ENCODE measurements around the gene CCDC187. TPM values are rescaled to one million over a fixed set of nuclear protein-coding genes. Genes with fewer than 3 reads are reported as not detected.
"Not testable (repeated sequence)": the region's sequence is repeated elsewhere in the genome, so short reads cannot be mapped to it uniquely, and the experiment has no call there.

CCDC187 gene
- 1 to 10 TPM in 1 of 8 experiments, under 1 TPM in 7; 0.07 to 1.2 (median 0.19) TPM for total RNA-seq

DNA sequence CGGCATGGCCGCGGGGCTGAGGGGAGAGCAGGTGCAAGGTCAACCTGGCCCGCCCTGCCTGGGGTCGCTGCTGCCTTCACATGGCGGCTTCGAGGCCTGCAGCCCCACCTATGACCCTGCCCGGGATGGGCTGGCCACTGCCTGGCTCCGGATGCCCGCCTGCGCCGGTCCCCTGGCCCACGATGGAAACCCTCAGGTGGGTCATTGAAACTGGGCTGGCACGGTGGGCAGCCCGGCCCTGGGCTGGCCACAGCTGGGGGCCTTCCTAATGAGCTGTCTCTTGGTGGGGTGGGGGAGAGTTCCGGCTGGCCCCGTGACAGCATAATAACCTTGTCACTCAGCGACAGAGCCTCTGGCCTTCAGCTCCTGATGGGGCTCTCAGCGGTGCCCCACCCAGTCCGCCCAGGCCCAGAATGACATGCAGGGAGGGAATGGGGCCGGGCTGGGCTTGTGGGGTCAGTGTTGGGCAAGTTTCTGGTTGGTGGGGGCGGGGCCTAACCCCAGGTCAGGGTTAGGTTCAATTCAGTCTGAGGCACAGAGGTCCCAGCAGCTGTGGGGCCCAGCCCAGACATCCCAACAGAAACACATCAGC, at the start of gene CCDC187:
TSS of gene CCDC187 (minus strand) at position 270 of the 592 bp plus-strand sequence. CDS start at position 6, 264 bp downstream.
- Histone ChIP-seq H3K4me3 (no peak within 1 kb of the TSS), H3K4me1 (replicated peaks in 1 of 2) (peaks cover 27 to 29% of the 10 kb centered on the region in 2 donors), H3K27ac (no peak within 1 kb of the TSS)
- in situ Hi-C loops (cut with MboI; ENCODE audit: low pct_unique_long_range_greater_than_20kb in 2 of 9, low sequenced_read_pairs in 9 of 9, unreplicated experiment in 9 of 9) = no loop called here
- peak in 2 of 8 experiments; percentile 6 to 23 for ATAC-seq (replicated peaks in 6 of 8)
- WGBS, 10 experiments = 0 to 89% (median 20%) methylated on average over 1 to 8 of the region's 22 CpGs; no CpG with 5 or more reads in 7 of the 10 experiments

DNA sequence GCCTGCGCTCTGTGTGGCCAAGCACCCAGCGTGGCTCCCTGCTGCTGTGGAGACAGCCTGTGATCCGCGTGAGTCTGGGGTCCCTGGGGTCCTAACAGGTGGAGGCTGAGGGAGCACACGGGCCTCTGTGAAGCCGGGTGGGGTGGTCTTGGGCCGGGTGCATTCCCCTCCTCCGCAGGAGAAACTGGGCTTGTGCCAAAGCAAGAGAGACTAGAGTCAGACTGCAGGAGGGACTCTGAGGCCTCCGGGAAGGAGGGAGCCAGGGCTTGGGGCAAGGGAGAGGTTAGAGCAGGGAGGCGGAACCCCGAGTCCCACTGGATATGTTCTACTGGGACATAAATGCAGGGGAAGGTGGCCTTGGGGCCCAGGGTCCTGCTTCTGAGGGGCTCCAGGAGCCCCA, 49.2 kb upstream of the CCDC187 start:
- 60 to 100% (median 95%) methylated on average over 1 to 2 of the region's 11 CpGs; no CpG with 5 or more reads in 6 of the 10 experiments for WGBS, 10 experiments
- no peak for ATAC-seq (replicated peaks in 6 of 8)
- in situ Hi-C loops (cut with MboI; ENCODE audit: low pct_unique_long_range_greater_than_20kb in 2 of 9, low sequenced_read_pairs in 9 of 9, unreplicated experiment in 9 of 9) = no loop called here
- no peak overlapping the region for H3K27ac ChIP-seq
- H3K4me3 ChIP-seq = no peak overlapping the region
- peaks cover 2 to 8% of the 10 kb centered on the region in 2 donors for H3K4me1 ChIP-seq (replicated peaks in 1 of 2)

DNA sequence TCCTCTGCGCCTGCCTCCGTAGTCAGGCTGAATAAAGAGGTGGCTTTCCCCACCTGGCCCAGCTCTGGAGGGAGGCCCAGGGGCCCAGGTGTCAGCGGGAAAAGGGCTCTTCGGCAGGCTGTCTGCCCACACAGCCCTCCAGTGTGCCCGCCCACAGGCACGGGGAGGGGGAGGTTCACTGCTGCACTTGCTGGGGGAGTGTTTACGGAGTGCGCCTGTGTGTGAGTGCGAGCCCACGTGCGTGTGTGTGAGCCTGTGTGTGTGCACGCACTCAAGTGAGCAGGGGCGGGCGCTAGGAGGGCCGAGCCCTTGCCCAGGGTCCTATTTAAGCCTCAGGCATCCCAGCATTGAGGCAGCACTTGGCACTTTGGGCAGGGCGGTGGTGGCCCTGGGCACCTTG, 48.8 kb upstream of the CCDC187 start:
- in situ Hi-C loops (cut with MboI; ENCODE audit: low pct_unique_long_range_greater_than_20kb in 2 of 9, low sequenced_read_pairs in 9 of 9, unreplicated experiment in 9 of 9) = no loop called here
- WGBS, 10 experiments = 60 to 91% (median 88%) methylated on average over 1 to 9 of the region's 16 CpGs; no CpG with 5 or more reads in 5 of the 10 experiments
- Histone ChIP-seq H3K4me3 (no peak overlapping the region), H3K4me1 (replicated peaks in 1 of 2) (peaks cover 2 to 8% of the 10 kb centered on the region in 2 donors), H3K27ac (no peak overlapping the region)
- ATAC-seq (replicated peaks in 6 of 8) = peak in 2 of 8 experiments; percentile 2 to 9

DNA sequence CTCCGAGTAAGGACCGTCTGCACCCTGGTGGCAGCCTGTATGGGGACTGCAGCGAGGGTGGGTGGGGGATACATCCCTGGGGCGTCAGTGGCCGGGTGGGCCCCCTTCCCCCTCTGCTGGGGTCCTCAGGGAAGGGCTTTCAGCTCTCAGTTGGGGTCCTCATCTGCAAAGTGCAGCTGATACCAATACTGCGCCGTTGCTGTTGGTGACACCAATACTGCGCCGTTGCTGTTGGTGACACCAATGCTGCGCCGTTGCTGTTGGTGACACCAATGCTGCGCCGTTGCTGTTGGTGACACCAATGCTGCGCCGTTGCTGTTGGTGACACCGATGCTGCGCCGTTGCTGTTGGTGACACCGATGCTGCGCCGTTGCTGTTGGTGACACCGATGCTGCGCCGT, 48.0 kb upstream of the CCDC187 start:
- H3K4me3 ChIP-seq; H3K27ac ChIP-seq; ATAC-seq (replicated peaks in 6 of 8); H3K4me1 ChIP-seq (replicated peaks in 1 of 2); in situ Hi-C loops (cut with MboI; ENCODE audit: low pct_unique_long_range_greater_than_20kb in 2 of 9, low sequenced_read_pairs in 9 of 9, unreplicated experiment in 9 of 9): not testable (repeated sequence)
- WGBS, 10 experiments = no CpG with 5 or more reads among the region's 24 CpGs

DNA sequence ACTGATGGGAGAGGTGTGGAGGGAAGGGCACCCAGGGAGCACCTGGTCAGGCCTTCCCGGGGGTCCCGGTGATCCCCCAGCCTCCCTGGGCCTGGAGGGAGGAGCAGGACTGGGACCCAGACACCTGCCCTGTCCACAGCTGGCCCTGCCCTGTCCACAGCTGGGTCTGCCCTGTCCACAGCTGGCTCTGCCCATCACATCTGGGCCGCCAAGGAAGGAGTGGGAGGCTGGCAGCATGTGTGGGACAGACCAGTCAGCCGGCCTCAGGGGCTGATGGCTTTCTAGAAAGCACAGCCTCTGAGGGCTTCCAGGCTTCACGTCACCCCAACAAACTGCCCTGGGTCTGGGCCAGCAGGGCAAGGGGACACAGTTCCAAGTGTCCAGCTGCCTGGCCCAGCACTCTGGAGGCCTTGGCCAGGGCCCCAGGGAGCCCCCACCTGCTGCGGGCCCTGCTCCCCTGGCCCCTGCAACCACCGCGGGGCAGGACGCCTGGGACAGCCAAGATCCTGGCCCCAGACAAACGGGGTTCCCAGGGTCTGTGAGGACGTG, 47.4 kb upstream of the CCDC187 start:
- no peak overlapping the region for H3K27ac ChIP-seq
- in situ Hi-C loops (cut with MboI; ENCODE audit: low pct_unique_long_range_greater_than_20kb in 2 of 9, low sequenced_read_pairs in 9 of 9, unreplicated experiment in 9 of 9) = no loop called here
- peaks cover 7 to 14% of the 10 kb centered on the region in 2 donors for H3K4me1 ChIP-seq (replicated peaks in 1 of 2)
- no peak overlapping the region for H3K4me3 ChIP-seq
- no CpG with 5 or more reads among the region's 11 CpGs for WGBS, 10 experiments
- no peak for ATAC-seq (replicated peaks in 6 of 8)

DNA sequence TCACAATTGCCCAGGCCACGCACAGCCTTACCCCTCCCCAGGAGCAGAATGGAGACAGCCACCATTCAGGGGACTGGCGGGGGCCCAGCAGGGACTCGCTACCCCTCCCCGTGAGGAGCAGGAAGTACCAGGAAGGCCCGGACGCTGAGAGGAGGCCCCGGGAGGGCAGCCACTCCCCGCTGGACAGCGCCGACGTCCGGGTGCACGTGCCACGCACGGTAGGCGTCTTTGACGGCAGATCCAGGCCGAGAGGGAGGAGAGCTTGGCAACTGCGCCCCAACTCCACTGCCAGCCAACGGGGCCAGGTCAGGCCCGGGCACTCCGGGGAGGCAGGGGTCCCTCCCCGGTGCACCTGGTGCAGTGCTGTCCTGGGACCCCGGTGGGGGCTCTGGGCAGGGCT, 45.7 kb upstream of the CCDC187 start:
- Histone ChIP-seq H3K4me1 (replicated peaks in 1 of 2) (peaks cover 16 to 23% of the 10 kb centered on the region in 2 donors), H3K27ac (no peak overlapping the region), H3K4me3 (no peak overlapping the region)
- ATAC-seq (replicated peaks in 6 of 8) = no peak
- WGBS, 10 experiments = 87 to 93% methylated on average over 5 to 6 of the region's 24 CpGs; no CpG with 5 or more reads in 8 of the 10 experiments
- in situ Hi-C loops (cut with MboI; ENCODE audit: low pct_unique_long_range_greater_than_20kb in 2 of 9, low sequenced_read_pairs in 9 of 9, unreplicated experiment in 9 of 9) = no loop called here

DNA sequence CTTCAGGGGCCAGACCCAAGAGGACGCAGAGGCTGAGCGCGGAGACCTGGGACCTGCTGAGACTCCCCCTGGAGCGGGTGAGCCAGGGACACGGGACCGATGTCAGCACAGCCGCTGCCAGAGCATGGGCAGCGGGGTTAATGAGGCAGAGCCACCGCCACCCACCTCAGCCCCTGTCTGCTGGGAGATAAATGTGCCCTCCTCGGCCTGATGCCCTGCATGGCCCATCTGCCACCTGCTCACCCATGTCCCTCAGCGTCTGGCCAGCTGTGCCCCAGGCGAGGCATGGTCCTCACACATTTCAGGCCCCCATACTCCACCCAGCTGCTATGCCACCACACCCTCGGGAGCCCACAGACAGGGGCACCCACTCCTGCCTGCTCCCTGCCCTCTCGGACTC, 44.8 kb upstream of the CCDC187 start:
- in situ Hi-C loops (cut with MboI; ENCODE audit: low pct_unique_long_range_greater_than_20kb in 2 of 9, low sequenced_read_pairs in 9 of 9, unreplicated experiment in 9 of 9) = no loop called here
- no peak for ATAC-seq (replicated peaks in 6 of 8)
- 40 to 80% (median 70%) methylated on average over 1 to 2 of the region's 14 CpGs; no CpG with 5 or more reads in 7 of the 10 experiments for WGBS, 10 experiments

DNA sequence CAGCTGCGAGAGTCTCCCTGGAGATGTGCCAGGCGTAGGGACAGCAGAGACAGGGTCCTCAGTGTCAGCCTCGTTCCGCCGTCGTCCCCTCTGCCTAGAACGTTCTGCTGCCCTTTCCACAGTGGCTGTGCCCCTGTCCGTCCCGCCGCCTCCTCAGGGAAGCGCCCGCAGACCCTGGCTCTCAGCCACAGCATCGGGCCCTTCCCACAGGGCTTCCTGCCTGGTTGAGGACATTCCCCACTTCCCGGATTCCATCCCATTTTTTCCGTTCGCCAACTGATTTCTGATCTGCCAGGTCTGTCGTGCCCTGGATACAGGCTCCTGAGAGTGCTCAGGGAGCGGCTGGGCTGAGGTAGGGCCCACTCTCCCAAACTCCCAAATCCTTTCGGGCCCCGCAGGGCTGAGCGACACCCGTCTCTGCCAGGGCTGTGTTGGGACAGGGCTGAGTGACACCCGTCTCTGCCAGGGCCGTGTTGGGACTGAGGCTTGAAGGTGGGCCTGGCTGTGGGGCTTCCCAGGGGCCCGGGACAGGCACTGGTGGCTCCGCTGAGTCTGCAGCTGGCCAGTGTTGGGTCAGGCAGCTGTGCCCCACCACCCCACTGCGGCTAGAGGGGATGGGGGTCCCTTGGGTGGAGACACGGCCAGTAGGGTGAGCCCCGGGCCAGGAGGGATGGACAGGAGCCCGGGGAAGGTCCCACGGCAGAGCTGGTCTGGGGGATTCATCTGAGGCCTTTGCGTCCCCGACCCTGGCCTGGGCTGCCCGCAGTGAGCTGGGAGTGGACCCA, 43.8 kb upstream of the CCDC187 start:
- ATAC-seq (replicated peaks in 6 of 8) = no peak
- 40 to 100% (median 94%) methylated on average over 1 to 7 of the region's 34 CpGs; no CpG with 5 or more reads in 2 of the 10 experiments for WGBS, 10 experiments
- H3K4me3 ChIP-seq = no peak overlapping the region
- in situ Hi-C loops (cut with MboI; ENCODE audit: low pct_unique_long_range_greater_than_20kb in 2 of 9, low sequenced_read_pairs in 9 of 9, unreplicated experiment in 9 of 9) = no loop called here
- peaks cover 22 to 26% of the 10 kb centered on the region in 2 donors for H3K4me1 ChIP-seq (replicated peaks in 1 of 2)
- no peak overlapping the region for H3K27ac ChIP-seq

More for the DNA sequence above, 44.8 kb upstream of the CCDC187 start:
- Histone ChIP-seq H3K4me3 (no peak overlapping the region), H3K4me1 (replicated peaks in 1 of 2) (peaks cover 14 to 18% of the 10 kb centered on the region in 2 donors), H3K27ac (no peak overlapping the region)

DNA sequence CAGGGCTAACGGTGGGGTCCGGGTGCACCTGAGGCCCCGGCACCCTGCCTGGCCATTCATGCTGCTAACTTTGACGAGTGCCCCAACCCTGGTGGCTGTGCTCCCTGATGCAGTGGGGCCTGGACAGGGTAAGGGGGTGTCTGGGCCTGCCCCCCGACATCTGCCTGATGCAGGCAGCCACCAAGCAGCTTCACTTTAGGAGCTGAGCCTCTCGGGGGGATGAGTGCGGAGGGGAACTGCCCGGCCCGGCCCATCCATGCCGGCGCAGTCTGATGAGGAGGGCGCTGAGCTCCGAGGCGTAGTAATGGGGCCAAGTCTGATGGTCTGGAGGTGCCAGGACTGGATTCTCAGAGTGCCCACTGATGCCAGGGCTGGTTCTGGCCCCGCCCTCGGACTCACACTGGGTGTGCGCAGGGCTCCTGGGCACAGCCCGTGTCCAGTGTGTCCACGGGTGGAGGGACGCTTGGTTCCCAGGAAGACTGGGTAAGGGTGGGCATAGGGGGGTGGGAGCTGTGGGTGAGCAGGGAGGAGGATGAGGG, 43.1 kb upstream of the CCDC187 start:
- 48 to 93% (median 90%) methylated on average over 2 to 6 of the region's 20 CpGs; no CpG with 5 or more reads in 6 of the 10 experiments for WGBS, 10 experiments

DNA sequence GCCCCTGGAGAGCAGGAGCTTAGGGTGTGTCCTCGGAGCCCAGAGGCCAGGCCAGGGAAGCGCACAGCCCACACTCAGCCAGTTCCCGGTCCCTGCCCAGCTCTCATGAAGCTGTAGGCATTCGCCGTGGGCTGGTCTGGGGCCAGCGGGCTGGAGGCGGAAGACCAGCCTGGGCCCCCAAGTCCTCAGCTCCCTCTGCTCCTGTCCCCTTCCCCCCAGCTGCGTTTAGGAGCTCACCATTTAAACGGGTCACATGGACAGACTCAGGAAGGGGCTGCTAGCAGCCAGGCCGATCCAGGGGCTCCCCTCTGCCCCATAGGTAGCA, 42.2 kb upstream of the CCDC187 start:
- no peak overlapping the region for H3K4me3 ChIP-seq
- in situ Hi-C loops (cut with MboI; ENCODE audit: low pct_unique_long_range_greater_than_20kb in 2 of 9, low sequenced_read_pairs in 9 of 9, unreplicated experiment in 9 of 9) = no loop called here
- WGBS, 10 experiments = 33 to 100% (median 70%) methylated on average over 1 to 6 of the region's 10 CpGs; no CpG with 5 or more reads in 7 of the 10 experiments
- peak in 1 of 8 experiments; percentile 62 for ATAC-seq (replicated peaks in 6 of 8)
- H3K27ac ChIP-seq = peak overlapping the region in 1 of 2 donors; percentile 50
- peaks cover 32 to 36% of the 10 kb centered on the region in 2 donors for H3K4me1 ChIP-seq (replicated peaks in 1 of 2)

More for the DNA sequence above, 43.1 kb upstream of the CCDC187 start:
- H3K27ac ChIP-seq = no peak overlapping the region
- no peak overlapping the region for H3K4me3 ChIP-seq
- in situ Hi-C loops (cut with MboI; ENCODE audit: low pct_unique_long_range_greater_than_20kb in 2 of 9, low sequenced_read_pairs in 9 of 9, unreplicated experiment in 9 of 9) = no loop called here
- H3K4me1 ChIP-seq (replicated peaks in 1 of 2) = peaks cover 28 to 32% of the 10 kb centered on the region in 2 donors
- ATAC-seq (replicated peaks in 6 of 8) = no peak

DNA sequence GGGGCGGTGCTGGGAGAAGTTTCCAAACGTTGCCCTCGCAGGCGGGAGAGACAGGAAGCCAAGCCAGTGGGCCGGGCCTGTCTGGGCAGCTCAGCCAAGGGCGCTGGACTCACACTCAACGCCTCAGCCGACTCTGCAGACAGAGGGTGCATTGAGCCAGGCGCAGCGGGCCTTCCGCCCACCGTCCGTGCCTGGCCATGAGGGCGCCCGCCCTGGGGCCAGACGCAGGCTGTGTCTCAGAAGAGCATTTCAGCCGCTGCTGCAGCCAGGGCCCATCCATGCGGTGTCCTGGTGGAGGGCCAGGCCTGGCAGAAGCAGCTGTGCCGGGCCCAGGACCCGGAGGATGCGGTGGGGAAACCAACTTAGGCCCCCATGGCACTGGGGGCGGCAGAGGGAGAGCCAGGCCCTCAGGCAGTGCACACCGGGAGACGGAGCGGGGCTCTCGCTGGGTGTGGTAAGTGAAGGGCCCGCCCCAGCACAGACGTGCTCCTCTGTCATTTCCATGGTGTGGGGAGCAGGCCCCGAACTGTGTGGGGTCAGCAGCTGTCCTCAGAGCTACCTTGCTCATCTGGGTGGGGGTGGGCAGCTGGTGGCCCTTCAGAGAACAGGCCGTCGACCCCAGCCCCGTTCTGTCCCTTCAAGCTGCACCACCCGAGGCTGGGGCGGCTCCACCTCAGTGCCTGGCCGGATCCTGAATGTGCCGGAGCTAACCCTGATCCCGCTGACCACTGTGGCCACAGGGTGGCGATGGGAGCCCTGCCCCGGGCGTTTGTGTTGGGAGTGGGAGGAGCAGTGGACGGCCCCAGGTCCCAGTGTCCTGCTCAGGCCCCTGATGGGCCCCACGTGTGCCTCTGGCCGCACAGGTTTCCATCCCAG, 41.6 kb upstream of the CCDC187 start:
- Histone ChIP-seq H3K4me3 (no peak overlapping the region), H3K4me1 (replicated peaks in 1 of 2) (peaks cover 32 to 36% of the 10 kb centered on the region in 2 donors), H3K27ac (peak overlapping the region in 1 of 2 donors; percentile 52)
- 2 to 96% (median 20%) methylated on average over 1 to 10 of the region's 43 CpGs; no CpG with 5 or more reads in 5 of the 10 experiments for WGBS, 10 experiments
- peak; percentile 48 to 77 (median 62) for ATAC-seq (replicated peaks in 6 of 8)
- in situ Hi-C loops (cut with MboI; ENCODE audit: low pct_unique_long_range_greater_than_20kb in 2 of 9, low sequenced_read_pairs in 9 of 9, unreplicated experiment in 9 of 9) = no loop called here

DNA sequence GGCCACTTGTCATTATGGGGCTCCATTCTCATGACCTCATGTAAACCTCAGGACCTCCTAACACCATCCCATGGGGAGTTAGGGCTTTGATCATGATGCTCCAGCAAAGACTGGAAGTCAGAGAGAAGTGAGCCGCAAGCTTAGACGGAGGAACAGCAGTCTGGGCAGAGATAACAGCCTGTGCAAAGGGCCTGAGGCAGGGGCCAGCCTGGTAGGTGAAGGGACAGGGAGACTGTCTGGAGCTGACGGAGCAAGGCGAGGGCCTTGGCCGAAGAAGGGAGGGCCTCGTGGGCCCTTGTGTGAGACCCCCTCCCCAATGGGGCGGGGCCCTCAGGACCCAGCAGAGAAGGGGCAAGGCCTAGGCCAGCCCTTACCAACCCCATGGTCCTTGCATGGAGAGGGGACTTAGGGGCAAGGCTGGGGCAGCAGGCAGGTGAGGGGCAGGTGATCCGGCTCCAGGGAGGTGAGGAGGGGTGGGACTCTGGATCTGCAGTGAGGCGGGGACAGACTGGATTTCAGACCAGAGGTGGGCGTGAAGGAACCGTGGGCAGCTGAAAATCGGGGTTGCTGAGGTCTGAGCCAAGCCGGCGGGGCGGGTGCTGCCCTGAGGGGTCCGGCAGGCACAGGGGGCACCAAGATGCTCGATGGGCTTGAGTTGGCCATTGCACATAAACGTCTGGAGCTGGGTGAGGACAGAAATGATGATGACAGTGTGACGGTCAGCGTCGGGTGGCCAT, 40.8 kb upstream of the CCDC187 start:
- in situ Hi-C loops (cut with MboI; ENCODE audit: low pct_unique_long_range_greater_than_20kb in 2 of 9, low sequenced_read_pairs in 9 of 9, unreplicated experiment in 9 of 9) = no loop called here

More for the DNA sequence above, 40.8 kb upstream of the CCDC187 start:
- no peak overlapping the region for H3K27ac ChIP-seq
- peaks cover 32 to 36% of the 10 kb centered on the region in 2 donors for H3K4me1 ChIP-seq (replicated peaks in 1 of 2)
- no peak overlapping the region for H3K4me3 ChIP-seq
- no peak for ATAC-seq (replicated peaks in 6 of 8)
- WGBS, 10 experiments = 84% methylated on average over 3 of the region's 21 CpGs; no CpG with 5 or more reads in 9 of the 10 experiments
